Loucy (cell line): Measurements from ENCODE around the gene TENT4B.

Experiments used
- EZH2phosphoT487 ChIP-seq: fragments of 200-600 bp; IDR thresholded peaks from 2 replicates; pipeline ENCODE4 v1.6.1; 2018; ENCODE audit warnings: antibody characterized with exemption, mild to moderate bottlenecking, moderate library complexity, borderline replicate concordance
- TF ChIP-seq, protein P1 (sequence below): fragments of 200-600 bp; sonication (generic); conservative IDR thresholded peaks from 2 replicates; pipeline ENCODE4 v1.5.1; 2014; ENCODE audit warnings: mild to moderate bottlenecking, antibody characterized with exemption, low read length

- TF ChIP-seq, protein P1, sequence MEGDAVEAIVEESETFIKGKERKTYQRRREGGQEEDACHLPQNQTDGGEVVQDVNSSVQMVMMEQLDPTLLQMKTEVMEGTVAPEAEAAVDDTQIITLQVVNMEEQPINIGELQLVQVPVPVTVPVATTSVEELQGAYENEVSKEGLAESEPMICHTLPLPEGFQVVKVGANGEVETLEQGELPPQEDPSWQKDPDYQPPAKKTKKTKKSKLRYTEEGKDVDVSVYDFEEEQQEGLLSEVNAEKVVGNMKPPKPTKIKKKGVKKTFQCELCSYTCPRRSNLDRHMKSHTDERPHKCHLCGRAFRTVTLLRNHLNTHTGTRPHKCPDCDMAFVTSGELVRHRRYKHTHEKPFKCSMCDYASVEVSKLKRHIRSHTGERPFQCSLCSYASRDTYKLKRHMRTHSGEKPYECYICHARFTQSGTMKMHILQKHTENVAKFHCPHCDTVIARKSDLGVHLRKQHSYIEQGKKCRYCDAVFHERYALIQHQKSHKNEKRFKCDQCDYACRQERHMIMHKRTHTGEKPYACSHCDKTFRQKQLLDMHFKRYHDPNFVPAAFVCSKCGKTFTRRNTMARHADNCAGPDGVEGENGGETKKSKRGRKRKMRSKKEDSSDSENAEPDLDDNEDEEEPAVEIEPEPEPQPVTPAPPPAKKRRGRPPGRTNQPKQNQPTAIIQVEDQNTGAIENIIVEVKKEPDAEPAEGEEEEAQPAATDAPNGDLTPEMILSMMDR = no peak
- TF ChIP-seq EZH2phosphoT487 = no peak
Observed at GRCh38 chr16:50151756-50152155, 1.4 kb upstream of the TENT4B start.
